ENCODE data around the gene PDXK. TPM values are rescaled to one million over a fixed set of nuclear protein-coding genes. Genes with fewer than 3 reads are reported as not detected.
A peak's percentile ranks its signal among the peaks of the same experiment; 100 is the strongest.

PDXK gene
- polyA plus RNA-seq, 3 donors, result 128 to 214 (median 210) TPM

DNA sequence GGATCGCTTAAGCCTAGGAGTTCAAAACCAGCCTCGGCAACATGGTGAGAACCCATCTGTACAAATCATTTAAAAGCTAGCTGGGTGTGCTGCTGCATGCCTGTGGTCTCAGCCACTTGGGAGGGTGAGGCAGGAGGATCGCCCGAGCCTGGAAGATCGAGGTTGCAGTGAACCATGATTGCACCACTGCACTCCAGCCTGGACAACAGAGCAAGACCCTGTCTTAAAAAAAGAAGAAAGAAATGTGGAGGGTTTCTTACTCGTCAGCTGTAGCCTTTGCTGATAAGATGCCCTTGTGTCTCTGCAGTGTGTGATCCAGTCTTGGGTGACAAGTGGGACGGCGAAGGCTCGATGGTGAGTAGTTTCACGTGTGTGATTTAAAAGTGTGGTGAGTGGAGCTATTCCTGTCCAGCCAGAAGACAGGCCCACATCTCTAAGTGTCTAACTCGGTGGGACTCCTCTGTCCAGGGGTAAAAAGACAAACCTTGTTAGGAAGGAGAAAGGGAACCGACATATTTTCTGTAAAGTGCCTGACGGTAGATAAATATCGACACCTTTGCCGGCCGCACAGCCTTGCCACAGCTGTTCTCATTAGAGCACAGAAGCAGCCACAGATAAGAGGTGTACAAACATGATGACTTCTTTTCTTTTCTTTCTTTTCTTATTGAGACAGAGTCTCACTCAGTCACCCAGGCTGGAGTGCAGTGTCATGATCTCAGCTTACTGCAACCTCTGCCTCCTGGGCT is 27.0 kb downstream of the PDXK start:
- no peak overlapping the region for H3K27ac ChIP-seq (ENCODE audit: low read depth in 1 of 2, low read length in 2 of 2)

GRCh38 chr21:43748622-43749021 is 29.7 kb downstream of the PDXK start:
- no peaks in the 10 kb centered on the region for H3K4me1 Mint-ChIP-seq
- intact Hi-C loops (cut with micrococcal nuclease), result no loop called here

More for the DNA sequence above, 27.0 kb downstream of the PDXK start:
- Mint-ChIP-seq H3K9me3 (peaks cover 0 to 2% (median 0%) of the 10 kb centered on the region in 7 donors), H3K27me3 (ENCODE audit: low read depth in 3 of 3) (no peaks in the 10 kb centered on the region), H3K27ac (peak overlapping the region in 5 of 7 donors; percentile 13 to 77 (median 43)), H3K4me1 (no peaks in the 10 kb centered on the region), H3K4me3 (no peak overlapping the region), H3K36me3 (peaks cover 63 to 86% of the 10 kb centered on the region in 2 donors)
- Histone ChIP-seq H3K4me2 (replicated peaks; ENCODE audit: extremely low read depth, low read length, poor library complexity, severe bottlenecking) (no peak overlapping the region), H3K36me3 (replicated peaks in 1 of 2; ENCODE audit: control insufficient read depth in 1 of 2, insufficient read depth in 2 of 2, low read length in 2 of 2) (peaks cover 78 to 95% of the 10 kb centered on the region in 2 donors), H4K20me1 (ENCODE audit: insufficient read depth, low read length) (peaks cover 75% of the 10 kb centered on the region), H3K9ac (ENCODE audit: insufficient read depth, low read length, poor library complexity, severe bottlenecking) (no peak overlapping the region), H3K4me3 (replicated peaks in 1 of 3; ENCODE audit: low read depth in 2 of 3, low read length in 3 of 3) (no peak overlapping the region), H3K79me2 (ENCODE audit: insufficient read depth, low read length) (peaks cover 9% of the 10 kb centered on the region), H2AFZ (ENCODE audit: insufficient read depth, low read depth, low read length, poor library complexity, severe bottlenecking) (no peak overlapping the region), H3K4me1 (ENCODE audit: control insufficient read depth in 1 of 2, insufficient read depth in 2 of 2, low read length in 2 of 2) (no peaks in the 10 kb centered on the region), H3K27me3 (ENCODE audit: control insufficient read depth in 2 of 2, insufficient read depth in 2 of 2, low read length in 2 of 2) (no peaks in the 10 kb centered on the region), H3K9me3 (replicated peaks in 1 of 2; ENCODE audit: control insufficient read depth in 1 of 2, insufficient read depth in 1 of 2, low read length in 2 of 2) (no peaks in the 10 kb centered on the region)
- no peak for DNase-seq
- WGBS (ENCODE audit: insufficient coverage), result 89% methylated on average over 15 of the region's 16 CpGs
- intact Hi-C loops (cut with micrococcal nuclease), result no loop called here
- no peak for TF ChIP-seq CTCF (IDR thresholded peaks at IDR 0.05)

More at GRCh38 chr21:43748622-43749021, 29.7 kb downstream of the PDXK start:
- Mint-ChIP-seq H3K4me3 (no peak overlapping the region), H3K27me3 (ENCODE audit: low read depth in 3 of 3) (no peaks in the 10 kb centered on the region), H3K27ac (no peak overlapping the region), H3K9me3 (peaks cover 0 to 2% (median 0%) of the 10 kb centered on the region in 7 donors), H3K36me3 (peaks cover 82 to 100% of the 10 kb centered on the region in 2 donors)
- no peak for TF ChIP-seq CTCF (IDR thresholded peaks at IDR 0.05)
- Histone ChIP-seq H3K27ac (ENCODE audit: low read depth in 1 of 2, low read length in 2 of 2) (no peak overlapping the region), H3K79me2 (ENCODE audit: insufficient read depth, low read length) (peaks cover under 1% of the 10 kb centered on the region), H3K4me3 (replicated peaks in 1 of 3; ENCODE audit: low read depth in 2 of 3, low read length in 3 of 3) (no peak overlapping the region), H3K9ac (ENCODE audit: insufficient read depth, low read length, poor library complexity, severe bottlenecking) (no peak overlapping the region), H3K4me1 (ENCODE audit: control insufficient read depth in 1 of 2, insufficient read depth in 2 of 2, low read length in 2 of 2) (no peaks in the 10 kb centered on the region), H3K36me3 (replicated peaks in 1 of 2; ENCODE audit: control insufficient read depth in 1 of 2, insufficient read depth in 2 of 2, low read length in 2 of 2) (peaks cover 93 to 100% of the 10 kb centered on the region in 2 donors), H3K4me2 (replicated peaks; ENCODE audit: extremely low read depth, low read length, poor library complexity, severe bottlenecking) (no peak overlapping the region), H2AFZ (ENCODE audit: insufficient read depth, low read depth, low read length, poor library complexity, severe bottlenecking) (no peak overlapping the region), H3K9me3 (replicated peaks in 1 of 2; ENCODE audit: control insufficient read depth in 1 of 2, insufficient read depth in 1 of 2, low read length in 2 of 2) (no peaks in the 10 kb centered on the region), H3K27me3 (ENCODE audit: control insufficient read depth in 2 of 2, insufficient read depth in 2 of 2, low read length in 2 of 2) (no peaks in the 10 kb centered on the region), H4K20me1 (ENCODE audit: insufficient read depth, low read length) (peaks cover 79% of the 10 kb centered on the region)
- no peak for DNase-seq
- WGBS (ENCODE audit: insufficient coverage), result 98% methylated on average over 13 of the region's 17 CpGs

Data from CD14-positive monocyte (primary cell).